ENCODE results near the gene PNLIPRP3.

The PNLIPRP3 gene

DNA sequence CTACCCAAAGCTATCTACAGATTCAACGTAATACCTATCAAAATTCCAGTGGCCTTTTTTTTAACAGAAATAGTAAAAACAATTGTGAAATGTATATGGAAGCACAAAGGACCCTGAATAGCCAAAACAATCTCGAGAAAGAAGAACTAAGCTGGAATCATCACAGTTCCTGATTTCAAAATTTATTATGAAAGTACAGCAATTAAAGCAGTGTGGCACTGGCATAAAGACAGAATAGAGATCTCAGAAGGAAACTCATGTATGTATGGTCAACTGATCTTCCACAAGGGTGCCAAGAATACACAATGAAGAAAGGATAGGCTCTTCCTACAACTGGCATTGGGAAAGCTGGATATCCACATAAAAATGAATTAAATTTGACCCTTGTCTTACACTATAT, 23.2 kb downstream of the PNLIPRP3 start:
- no peak for DNase-seq (ENCODE audit: low read depth in 2 of 2, low spot score in 1 of 2)

DNA sequence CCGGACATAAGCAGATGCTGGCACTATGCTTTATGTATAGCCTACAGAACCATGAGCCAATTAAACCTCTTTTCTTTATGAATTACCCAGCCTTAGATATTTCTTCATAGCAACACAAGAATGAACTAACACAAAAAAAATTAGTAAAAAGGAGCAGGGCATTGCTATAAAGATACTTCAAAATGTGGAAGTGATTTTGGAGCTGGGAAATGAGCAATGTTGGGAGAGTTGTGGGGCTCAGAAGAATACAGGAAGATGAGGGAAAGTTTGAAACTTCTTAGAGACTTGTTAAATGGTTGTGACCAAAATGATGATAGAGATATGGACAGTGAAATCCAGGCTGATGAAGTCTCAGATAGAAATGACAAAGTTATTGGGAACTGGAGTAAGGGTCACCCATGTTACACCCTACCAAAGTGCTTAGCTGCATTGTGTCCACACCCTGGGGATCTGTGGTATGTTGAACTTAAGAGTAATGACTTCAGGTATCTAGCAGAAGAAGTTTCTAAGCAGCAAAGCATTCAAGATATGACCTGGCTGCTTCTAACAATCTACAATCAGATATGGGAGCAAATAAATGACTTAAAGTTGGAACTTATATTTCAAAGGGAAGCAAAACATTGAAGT, 24.2 kb downstream of the PNLIPRP3 start:
- DNase-seq (ENCODE audit: low read depth in 2 of 2, low spot score in 1 of 2) = no peak

DNA sequence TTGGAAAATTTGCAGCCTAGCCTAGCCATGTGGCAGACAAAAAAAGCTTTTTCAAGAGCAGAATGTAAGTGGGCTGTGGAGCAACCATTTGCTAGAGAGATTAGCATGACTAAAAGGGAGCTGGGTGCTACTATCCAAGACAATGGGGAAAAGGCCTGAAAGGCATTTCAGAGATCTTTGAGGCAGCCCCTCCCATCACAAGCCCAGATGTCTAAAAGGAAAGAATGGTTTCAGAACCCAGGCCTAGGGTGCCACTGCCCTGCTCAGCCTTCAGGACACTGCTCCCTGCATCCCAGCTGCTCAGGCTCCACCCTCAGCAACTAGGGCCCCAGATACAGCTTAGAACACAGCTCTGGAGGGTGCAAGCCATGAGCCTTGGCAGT, 24.7 kb downstream of the PNLIPRP3 start:
- DNase-seq (ENCODE audit: low read depth in 2 of 2, low spot score in 1 of 2) = no peak

DNA sequence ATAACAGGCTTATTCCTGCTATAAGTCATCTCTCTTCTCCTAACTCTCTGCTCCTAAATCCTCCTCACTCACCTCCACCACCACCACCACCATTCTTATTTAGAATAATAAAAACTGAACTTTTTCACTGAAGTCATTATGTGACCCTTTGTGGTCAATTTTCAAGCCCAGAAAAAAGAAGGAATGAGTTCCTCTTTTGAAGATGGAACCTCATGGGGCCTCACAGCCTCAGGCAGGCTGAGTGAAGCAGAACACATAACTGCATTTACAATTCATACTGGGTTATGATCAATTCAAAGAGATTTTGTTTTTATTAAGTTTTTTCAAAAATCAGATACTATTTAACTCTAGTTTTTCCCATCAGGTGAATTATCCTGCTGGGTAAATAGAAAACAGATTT, 29.8 kb downstream of the PNLIPRP3 start:
- DNase-seq (ENCODE audit: low read depth in 2 of 2, low spot score in 1 of 2) = no peak

DNA sequence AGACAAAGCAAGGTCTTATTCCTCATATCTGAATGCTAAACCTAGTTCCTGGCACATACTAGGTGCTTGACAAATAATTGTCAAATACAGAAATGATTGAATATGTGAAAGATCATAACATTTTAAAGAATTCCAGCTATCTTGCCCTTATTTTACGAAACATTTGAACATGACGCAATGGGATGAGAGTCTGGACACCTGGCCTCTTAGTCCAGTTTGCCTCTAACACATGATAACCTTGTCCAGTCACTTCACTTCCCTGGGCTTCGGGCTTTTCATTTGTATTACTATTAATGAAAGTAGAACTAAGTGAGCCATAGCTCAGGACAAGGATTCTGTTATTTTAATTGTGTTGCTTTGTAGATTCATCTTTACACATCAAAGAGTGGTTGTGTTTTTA, 32.6 kb downstream of the PNLIPRP3 start:
- no peak for DNase-seq (ENCODE audit: low read depth in 2 of 2, low spot score in 1 of 2)

DNA sequence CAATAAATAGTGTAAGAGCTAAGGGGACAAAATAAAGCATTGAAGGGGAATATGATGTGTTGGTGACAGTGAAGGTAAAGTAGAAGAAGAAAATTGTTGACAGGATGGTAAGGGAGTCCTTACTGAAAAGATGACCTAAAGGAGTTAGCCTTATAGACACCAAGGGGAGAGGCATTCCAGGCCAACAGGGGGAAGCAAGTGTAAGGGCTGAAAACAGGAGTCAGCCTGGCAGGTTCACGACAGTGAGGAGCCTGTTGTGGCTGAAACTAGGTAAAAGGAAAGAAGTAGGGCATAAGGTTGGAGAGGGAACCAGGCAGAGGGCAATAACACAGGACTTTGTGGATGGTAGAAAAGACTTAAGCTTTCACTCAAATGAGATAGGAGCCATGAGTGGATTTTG, 34.0 kb downstream of the PNLIPRP3 start:
- no peak for DNase-seq (ENCODE audit: low read depth in 2 of 2, low spot score in 1 of 2)

DNA sequence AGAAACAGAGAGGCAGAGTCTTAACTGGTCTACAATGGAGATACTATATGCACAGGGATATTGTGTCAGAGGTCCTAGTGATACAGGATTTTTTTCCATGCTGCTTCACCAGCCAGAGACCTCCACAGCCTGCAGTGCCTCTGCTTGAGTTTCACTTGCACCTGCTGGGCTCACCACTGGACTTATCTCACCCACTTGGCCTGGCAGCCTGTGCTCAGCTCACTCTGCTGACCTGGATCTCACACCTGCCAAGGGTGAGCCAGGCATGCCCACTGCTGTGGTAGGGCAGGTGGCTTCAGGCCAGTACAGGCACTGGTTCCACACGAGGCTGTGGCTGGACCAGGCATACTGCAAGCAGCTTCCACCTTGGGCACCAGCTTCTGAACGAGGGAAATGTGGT, 36.6 kb downstream of the PNLIPRP3 start:
- DNase-seq (ENCODE audit: low read depth in 2 of 2, low spot score in 1 of 2) = no peak

DNA sequence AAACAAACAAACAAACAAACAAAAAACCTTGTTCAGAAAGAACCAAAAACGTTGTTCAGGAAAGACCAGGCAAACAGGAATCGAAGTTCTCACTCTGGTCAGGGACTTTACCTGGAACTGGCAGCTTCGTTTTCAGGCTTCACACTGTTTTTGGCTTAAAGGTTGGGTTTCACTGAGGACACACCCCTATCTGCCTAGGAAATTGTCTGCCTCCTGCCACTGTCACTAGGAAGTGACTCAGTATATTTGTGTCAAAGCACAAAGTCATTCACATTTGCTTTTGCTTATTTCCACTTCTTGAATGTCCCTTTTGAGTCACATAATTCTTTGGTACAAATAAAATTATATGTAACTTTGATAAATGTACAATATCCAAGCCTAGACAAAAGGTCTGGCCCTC, 37.9 kb downstream of the PNLIPRP3 start:
- no peak for DNase-seq (ENCODE audit: low read depth in 2 of 2, low spot score in 1 of 2)

DNA sequence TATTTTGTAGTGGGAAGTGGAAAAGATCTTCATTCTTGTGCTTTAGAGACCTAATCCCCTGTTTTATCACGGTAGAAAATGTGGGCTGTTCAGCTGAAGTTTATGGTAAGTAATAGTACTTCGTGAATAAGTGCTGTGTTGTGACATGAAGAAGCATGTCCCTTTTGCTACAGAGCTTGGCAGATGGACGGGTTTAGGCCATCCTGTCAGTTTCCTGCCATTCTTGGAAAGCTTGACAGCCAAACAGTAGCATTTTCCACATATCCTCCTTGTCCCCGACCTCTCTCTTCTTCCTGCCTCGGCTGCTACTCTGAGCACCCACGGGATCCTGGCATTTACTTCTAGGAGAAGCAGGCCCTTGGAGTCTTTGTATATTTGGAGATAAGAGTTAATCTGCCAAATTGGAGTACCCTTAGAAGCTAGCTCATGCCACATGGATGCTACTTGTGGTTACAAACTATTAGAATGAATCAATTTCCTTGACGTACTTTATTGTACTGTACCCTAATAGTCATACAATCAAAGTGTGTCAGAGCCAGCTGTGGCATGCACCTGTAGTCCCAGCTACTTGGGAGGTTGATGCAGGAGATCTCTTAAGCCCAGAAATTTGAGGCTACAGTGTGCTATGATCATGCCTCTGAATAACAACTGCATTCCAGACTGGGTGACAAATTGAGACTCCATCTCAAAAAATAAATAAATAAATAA, 39.2 kb downstream of the PNLIPRP3 start:
- no peak for DNase-seq (ENCODE audit: low read depth in 2 of 2, low spot score in 1 of 2)

DNA sequence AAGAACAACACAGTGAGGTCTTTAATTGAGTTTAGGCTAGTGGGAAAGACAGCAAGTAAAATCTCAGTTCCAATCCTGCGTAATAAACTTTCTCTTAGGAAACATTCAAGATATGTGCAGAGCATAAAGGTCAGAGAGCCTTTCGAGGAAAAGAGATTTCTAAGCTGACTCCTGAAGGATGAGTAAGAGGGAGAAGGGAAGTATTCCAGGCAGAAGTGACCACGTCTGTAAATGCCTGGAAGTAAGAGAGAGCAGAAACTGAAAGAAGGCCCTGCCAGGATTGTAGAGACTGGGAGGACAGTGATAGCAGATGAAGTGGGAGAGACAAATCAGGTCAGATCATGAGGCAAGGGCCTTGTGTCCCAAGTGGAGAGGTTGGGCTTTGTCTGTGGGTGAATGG, 41.8 kb downstream of the PNLIPRP3 start:
- no peak for DNase-seq (ENCODE audit: low read depth in 2 of 2, low spot score in 1 of 2)

DNA sequence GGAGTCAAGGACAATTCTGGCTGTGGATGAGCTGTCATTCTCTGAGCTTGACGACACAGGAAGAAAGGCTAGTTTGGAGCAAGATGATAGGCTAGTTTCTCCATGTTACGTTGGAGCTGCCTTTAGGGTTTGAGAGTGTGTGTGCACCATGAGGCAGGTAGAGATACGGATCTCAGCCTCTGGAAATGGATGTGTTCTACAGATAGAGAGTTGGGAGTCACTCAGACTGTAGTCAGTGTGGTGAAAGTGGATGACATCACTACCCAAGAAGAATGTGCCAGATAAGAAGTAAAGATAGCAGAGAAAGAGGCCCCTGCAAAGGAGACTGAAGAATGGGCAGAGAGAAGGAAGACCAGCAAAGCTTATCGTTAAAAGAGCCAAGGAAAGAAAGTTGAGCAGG, 42.4 kb downstream of the PNLIPRP3 start:
- DNase-seq (ENCODE audit: low read depth in 2 of 2, low spot score in 1 of 2) = no peak

DNA sequence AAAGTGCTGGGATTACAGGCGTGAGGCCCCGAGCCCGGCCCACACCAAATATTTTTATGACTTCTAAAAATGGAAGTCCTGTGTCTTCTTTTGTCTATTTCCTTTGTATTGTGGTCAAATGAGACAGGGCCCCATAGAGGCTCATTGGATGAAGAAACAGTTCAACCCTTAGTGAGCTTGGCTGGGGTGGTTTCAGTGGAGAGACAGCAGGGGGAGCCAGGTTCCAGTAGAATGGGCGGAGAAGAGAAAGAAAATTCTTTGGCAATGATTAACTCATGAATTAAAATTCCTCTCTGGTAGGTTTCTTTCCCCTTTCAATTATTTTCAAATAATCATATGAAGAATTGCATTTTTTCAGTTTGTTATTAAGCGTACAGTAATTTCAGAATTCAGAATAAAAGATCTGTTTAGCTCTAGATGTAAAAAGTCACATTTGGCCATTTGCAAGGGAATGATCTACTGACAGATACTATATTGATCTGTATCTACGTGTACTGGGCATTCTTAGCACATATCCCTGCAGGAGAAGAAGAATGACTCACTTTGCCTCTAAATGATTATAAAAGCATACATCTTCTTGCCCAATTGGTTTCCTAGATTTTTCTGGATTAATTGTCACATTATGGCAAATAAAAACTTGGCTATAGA, 43.2 kb downstream of the PNLIPRP3 start:
- no peak for DNase-seq (ENCODE audit: low read depth in 2 of 2, low spot score in 1 of 2)

DNA sequence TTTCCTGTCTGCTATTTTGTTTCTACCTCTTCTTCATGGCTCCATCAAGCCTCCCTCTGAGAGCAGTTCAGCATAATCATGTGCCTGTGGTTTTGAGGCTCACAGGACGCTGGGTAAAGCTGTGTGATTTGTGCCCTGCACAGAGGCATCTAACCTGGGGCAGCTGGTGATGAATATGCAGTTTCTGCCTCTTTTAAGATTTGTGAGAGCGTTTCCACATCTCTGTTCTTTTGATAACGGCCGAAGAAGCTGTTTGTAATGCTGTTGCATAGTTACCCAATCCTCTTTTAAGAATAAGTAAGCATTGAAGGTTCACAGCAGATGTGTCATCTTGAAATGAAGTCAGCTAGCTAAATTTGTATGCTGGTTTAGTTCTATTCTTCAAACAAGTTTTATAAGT, 45.2 kb downstream of the PNLIPRP3 start:
- no peak for DNase-seq (ENCODE audit: low read depth in 2 of 2, low spot score in 1 of 2)

DNA sequence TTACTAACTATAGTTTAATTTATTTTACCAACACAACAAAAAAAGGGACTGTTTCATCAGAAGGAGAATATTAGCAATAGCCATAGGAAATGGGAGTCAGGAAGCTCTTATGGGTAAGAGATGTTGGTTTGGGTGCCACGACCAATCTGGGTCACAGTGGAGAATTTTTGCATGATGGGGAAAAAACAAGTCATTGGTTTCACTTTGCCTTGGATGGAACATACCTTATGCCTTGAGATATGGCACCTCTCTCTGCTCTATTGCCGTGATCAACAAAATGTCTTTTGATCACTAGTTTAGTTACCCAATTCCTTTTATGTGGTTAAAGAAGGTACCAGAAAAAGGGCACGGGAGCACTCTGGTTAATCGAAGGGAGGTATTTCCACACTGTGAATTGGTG, 48.2 kb downstream of the PNLIPRP3 start:
- no peak for DNase-seq (ENCODE audit: low read depth in 2 of 2, low spot score in 1 of 2)

DNA sequence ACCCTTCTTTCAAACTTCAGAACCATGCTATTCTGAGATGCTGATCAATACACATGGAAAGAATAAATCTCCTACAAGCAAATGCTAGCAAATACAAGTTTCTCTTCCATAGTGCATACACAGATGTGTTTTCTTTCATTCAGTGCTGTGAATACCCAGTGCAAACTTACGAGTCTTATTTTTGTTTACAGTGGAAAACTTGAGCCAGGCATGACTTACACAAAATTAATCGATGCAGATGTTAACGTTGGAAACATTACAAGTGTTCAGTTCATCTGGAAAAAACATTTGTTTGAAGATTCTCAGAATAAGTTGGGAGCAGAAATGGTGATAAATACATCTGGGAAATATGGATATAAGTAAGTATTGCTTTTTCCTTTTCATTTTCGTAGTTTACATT, 48.8 kb downstream of the PNLIPRP3 start:
- DNase-seq (ENCODE audit: low read depth in 2 of 2, low spot score in 1 of 2) = no peak

DNA sequence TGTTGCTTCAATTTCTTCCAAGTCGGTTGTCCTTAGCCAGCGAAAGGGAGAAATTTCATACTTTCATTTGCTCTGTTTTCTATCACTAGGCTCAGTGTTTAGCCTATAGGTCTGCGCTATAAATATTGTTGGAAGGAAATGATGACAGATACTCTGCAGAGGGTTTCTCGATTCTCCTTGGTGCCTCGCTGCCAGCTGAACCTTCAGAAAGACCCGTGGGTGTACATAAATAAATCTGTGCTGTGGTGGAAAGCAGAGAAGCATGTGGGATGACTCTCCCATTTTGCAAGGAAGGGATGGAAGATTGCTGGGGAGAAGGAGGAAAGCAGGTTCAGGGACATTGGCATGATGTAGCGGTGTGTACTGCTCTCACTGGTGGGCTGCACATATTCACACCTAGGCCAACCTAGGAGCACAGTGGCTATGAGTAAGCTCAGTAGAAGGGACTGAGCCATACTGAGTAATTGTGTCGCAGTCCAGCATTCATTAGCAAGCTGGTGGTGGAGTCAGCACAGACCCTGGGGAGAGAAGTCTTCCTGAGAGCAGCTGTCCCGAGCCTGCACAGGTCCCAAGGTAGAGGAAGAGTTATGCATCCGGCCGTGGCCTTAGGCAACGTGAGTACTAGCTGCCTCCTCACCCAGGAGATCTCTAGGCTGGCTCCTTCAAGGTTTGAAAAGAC, 50.5 kb downstream of the PNLIPRP3 start:
- DNase-seq (ENCODE audit: low read depth in 2 of 2, low spot score in 1 of 2) = no peak

DNA sequence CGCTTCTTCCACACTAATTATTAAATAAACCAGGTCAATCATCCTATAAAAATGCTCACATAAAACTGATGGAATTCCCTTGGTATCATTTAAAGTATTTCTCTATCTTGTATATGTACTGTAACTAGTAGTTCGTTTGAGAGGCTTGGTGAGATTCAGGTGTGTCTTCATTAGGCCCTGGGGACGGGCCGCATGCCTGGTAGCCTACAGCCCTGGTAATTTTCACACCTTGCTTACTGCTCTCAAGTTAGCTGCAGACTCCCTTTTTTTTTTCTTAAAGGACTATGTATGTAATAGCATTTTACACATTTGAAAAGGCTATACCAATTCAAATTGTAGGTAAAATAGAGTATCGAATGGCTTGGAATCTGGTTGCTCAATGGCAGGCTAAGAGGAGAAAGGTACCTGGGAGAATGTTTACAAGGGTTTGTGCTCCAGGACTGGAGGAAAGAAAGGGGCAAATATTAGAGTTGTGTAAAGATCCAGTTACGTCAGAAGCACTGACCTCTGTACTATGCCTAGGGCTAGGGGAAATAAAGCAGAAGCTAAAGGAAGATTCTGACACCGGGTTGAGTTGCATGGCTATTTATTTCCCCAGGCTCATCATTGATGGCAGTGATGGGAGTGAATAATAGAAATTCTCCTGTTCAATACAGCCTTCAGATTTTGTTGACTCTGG, 59.3 kb downstream of the PNLIPRP3 start:
- DNase-seq (ENCODE audit: low read depth in 2 of 2, low spot score in 1 of 2) = no peak

DNA sequence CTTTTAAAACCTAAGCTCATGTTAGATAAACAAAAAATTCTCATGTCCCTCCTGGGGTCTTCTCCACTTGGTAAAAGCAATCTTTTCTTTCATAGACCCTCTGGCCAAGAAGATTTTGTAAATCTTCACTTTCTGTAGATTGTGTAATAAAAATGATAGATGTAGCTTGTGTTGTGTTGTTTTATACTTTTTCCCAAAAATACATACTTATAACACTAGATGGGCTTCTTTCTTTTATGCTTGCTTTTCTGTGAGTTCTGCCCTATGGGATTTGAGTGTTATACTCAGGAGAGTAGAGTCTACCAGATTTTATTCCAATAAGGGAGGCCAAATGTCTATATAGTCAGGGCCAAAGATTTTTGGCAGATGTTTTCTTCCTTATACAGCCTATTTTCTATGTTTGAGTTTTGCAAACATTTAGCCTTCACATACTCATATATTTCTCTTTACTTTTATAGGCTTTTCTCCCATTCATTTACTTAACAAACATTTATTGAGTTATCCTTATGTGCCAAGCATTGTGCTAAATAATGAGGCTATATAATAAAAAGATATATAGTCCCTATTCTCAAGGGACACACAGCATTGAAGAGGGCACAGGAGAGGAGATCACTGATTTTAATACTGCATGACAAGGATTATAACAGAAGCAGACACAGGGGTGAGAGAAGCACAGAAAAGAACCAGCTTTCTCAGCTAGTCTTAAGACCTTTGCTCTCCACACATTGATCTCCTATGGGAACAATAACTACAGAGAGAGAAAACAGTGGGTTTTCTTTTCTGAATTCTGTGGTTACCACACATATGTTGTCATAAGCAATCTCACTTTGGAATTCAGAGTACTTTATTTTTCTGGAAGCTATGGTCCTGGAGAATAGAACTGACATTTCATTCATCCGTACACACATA, 60.1 kb downstream of the PNLIPRP3 start:
- no peak for DNase-seq (ENCODE audit: low read depth in 2 of 2, low spot score in 1 of 2)

DNA sequence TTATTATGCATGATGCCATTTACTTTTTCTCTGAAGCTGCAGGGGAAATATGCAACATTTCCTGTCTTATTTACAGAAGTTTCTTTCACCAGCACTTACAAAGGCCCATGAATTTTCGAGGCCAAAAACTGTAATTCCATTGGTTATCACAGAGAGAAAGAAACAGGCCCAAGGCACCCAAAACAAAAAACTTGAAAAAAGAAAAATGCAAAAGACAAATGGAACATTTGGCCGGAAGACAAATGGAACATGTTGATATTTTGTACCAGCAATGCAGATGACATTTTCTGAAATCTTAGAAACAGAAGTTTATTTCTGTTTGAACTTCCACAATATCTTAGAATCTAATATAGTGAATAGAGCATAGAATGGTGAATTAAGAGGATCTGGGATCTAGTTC, 61.8 kb downstream of the PNLIPRP3 start:
- DNase-seq (ENCODE audit: low read depth in 2 of 2, low spot score in 1 of 2) = no peak

DNA sequence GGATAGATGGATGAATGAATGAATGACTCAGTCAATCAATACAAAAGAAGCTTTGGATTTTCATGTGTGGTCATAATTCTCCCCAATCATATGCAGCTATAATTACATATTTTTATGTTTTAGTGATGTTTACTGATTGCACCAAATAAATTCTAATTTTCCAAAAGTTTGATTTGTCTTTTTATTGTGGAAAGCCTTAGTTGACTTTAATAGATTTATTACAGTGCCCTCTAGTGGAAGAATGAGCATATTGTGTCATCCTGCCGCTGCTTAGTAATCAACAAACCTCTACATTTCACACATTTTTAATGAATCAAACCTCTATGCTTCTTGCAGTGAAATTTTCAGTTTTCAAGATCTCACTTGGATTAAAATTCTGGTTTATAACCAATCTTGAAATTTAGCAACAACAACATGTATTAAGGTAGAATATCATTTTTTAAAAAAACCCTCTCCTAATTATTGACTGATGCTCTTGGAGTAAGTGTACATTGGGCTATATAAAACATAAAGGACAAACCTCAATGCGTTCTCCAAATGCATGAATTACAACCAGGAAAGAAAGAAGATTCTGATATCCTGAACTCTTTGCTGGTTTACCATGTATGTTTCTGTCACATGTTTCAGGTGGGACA, 62.5 kb downstream of the PNLIPRP3 start:
- DNase-seq (ENCODE audit: low read depth in 2 of 2, low spot score in 1 of 2) = no peak
